ENCODE measurements around the gene SMPDL3B.

- TF ChIP-seq CTCF (IDR thresholded peaks at IDR 0.05; ENCODE audit: low read length) (no peak), EZH2 (IDR thresholded peaks at IDR 0.05; ENCODE audit: borderline replicate concordance, low read length) (no peak)
Measured at GRCh38 chr1:27885621-27886352, 49.0 kb upstream of the SMPDL3B start.

Data from OCI-LY1 (cell line).